Epithelial cell of proximal tubule (primary cell): ENCODE data around the gene PPP2R2D. TPM values are rescaled to one million over a fixed set of nuclear protein-coding genes. Genes with fewer than 3 reads are reported as not detected.
A peak's percentile ranks its signal among the peaks of the same experiment; 100 is the strongest.

Experiments
- DNase-seq: peaks from one replicate; pipeline ENCODE4 v3.0.0-alpha.2; 2011; ENCODE audit warnings: low read depth
- H3K4me3 ChIP-seq: 2 replicates; pipeline ENCODE4 v1.5.1; 2011; ENCODE audit warnings: low read depth, mild to moderate bottlenecking, low read length
- total RNA-seq: library from RNA; depleted of rRNA; stranded (reverse); fragments of >200 nt; gene quantifications from 2 replicates; pipeline ENCODE4 v1.2.3, GENCODE V29; 2015
- TF ChIP-seq, protein P1 (sequence below): conservative IDR thresholded peaks from 2 replicates; pipeline ENCODE4 v1.5.1; 2012; ENCODE audit warnings: low read depth, mild to moderate bottlenecking, low read length

Gene PPP2R2D
- total RNA-seq, 1 donor from 2014 or later: 28.6 TPM

DNA sequence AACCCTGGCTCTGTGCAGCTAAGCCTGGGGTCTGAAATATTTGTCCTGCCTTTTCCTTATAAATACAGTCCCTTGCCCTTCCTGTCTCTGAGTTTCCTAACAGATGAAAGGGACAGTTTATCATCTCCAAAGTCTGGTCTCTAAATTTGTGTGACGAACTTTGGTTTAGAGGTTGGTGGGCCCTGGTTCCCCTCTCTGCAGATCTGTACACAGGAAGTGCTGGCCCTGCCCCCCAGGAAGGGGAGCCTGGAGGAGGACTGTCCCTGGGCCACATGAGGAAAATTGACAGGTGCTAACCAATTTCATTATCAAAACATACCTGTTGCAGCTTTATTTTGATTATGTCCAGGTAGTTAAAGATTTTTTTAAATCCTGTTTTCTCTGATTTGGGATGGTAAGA is 34.5 kb downstream of the PPP2R2D start:
- TF ChIP-seq, protein P1, sequence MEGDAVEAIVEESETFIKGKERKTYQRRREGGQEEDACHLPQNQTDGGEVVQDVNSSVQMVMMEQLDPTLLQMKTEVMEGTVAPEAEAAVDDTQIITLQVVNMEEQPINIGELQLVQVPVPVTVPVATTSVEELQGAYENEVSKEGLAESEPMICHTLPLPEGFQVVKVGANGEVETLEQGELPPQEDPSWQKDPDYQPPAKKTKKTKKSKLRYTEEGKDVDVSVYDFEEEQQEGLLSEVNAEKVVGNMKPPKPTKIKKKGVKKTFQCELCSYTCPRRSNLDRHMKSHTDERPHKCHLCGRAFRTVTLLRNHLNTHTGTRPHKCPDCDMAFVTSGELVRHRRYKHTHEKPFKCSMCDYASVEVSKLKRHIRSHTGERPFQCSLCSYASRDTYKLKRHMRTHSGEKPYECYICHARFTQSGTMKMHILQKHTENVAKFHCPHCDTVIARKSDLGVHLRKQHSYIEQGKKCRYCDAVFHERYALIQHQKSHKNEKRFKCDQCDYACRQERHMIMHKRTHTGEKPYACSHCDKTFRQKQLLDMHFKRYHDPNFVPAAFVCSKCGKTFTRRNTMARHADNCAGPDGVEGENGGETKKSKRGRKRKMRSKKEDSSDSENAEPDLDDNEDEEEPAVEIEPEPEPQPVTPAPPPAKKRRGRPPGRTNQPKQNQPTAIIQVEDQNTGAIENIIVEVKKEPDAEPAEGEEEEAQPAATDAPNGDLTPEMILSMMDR: no peak
- H3K4me3 ChIP-seq: no peak overlapping the region
- DNase-seq: no peak

DNA sequence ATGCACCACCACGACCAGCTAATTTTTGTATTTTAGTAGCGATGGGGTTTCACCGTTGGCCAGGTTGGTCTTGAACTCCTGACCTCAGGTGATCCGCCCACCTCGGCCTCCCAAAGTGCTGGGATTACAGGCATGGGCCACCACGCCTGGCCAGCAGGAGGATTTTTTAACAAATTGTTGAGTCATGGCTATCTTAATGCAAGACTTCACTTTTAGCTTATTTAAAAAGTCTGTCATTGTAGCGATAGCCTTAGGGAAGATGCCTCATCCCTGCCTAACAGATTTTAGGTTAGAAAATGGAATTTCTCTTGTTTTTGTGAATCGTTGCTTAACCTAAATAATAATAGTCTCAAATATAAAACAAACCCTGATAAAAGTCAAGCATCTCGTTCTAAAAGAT is 35.5 kb downstream of the PPP2R2D start:
- DNase-seq: no peak
- TF ChIP-seq, protein P1: no peak
- no peak overlapping the region for H3K4me3 ChIP-seq

DNA sequence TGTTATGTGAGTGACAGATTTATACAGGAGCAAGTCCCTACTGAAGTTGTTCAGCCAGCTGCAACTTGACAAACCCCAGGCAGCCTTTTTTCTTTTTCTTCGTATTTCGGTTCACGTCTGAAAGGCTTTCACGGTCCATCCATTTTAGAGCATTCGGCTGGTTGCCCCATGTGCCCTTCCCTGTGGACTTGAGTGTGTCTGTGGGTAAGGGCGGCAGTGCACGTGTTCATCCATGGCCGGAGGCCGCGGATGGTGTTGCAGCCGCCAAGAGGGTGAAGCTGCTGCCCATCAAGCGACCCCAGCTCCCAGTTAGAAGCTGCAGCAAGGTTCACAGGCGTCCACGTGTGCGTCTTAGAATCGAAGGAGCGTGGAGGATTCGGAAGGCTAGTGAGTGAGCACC is 35.9 kb downstream of the PPP2R2D start:
- no peak overlapping the region for H3K4me3 ChIP-seq
- TF ChIP-seq, protein P1: no peak
- no peak for DNase-seq

DNA sequence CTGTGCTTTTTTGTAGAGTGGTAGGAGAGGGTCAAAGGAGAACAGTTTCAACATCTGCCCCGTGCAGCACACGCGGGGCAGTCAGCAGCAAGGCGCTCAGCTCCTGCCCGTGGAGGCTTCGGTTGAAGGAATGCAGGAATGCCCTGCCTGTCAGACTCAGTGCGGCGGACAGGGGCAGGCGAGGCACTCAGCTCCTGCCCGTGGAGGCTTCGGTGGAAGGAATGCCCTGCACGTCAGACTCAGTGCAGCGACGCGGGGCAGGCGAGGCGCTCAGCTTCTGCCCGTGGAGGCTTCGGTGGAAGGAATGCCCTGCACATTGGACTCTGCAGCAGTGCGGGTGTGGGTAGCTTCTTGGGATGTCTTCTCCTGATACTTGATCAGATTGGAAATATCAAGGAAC is 37.0 kb downstream of the PPP2R2D start:
- DNase-seq: no peak
- no peak overlapping the region for H3K4me3 ChIP-seq
- TF ChIP-seq, protein P1: no peak

DNA sequence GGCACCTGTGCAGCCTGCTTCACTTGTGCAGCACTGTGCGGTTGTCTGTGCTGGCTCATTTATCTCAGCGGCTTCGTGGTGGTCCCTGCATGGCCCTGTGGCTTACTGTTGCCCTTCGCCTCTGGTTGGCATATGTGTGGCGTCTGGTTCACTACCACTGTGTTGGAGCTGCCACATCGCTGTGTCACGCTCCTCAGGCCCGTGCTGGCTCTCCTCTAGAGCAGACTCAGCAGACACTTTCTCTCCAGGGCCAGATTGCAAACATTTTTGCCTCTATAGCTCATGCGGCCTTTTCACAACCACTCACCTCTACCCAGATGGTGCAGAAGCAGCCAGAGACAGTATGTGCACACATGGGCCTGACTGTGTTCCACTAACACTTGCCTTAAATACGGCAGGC is 37.9 kb downstream of the PPP2R2D start:
- no peak for DNase-seq
- no peak overlapping the region for H3K4me3 ChIP-seq
- TF ChIP-seq, protein P1: no peak

DNA sequence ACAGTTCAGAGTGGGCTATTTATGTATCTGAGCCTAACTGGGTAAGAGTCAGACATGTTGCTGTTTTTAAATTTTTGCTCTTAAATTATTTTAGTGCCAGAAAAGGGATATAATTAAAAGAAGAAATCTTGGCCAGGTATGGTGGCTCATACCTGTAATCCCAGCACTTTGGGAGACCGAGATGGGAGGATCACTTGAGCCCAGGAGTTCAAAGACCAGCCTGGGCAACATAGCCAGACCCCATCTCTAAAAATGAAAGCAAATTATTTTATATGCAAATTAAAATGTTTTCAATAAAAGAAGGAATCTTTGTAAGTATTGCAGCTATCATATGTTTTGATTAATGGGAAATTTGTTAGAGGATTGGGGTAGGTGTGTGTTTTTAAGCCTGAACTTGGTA is 41.6 kb downstream of the PPP2R2D start:
- H3K4me3 ChIP-seq: no peak overlapping the region
- DNase-seq: no peak
- TF ChIP-seq, protein P1: no peak

DNA sequence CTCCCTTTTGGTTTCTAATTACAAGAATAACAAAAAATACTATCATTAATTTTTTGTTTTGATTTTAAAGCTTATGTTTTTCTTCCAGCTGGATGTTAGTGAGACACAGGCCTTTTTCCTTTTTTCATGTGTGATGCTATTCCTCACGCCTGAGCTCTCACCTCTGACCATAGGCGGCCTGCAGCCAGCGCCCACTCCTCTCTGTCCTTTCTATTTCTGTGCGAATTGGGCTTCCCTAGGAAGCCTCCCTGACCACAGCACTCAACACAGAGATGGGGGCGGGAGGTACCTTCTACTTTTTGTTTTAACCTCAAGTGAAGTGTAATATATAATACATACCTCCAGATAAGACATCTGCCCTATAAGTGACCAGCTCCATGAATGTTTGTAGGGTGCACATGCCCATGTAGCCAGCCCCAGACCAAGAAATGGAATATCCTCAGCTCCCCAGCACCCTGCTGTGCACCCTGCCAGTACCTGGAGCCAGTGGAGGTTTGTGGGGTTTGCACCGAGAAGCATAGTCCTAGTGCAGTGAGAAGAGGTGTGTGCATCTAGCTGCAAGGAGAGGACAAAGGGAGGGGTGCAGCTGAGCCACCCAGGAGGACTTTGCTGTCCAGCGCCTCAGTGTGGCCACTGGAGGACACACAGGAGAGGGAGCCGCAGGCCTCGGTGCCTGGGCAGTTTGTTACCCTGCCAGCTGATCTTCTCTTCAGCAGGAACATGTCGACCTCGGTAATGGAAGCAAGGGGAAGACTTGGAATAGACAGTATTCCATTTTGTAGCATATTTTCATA is 42.4 kb downstream of the PPP2R2D start:
- TF ChIP-seq, protein P1: peak; percentile 78
- no peak for DNase-seq
- H3K4me3 ChIP-seq: no peak overlapping the region
